GM19463 (cell line): Measurements from ENCODE around the gene ANXA11.

ENCODE experiments used
- ATAC-seq: cut with Tn5 transposase; IDR thresholded peaks from one replicate; pipeline ENCODE4 v1.9.1; 2021; ENCODE audit warnings: mild to moderate bottlenecking, moderate library complexity; ENCODE audit not compliant: unreplicated experiment

The ANXA11 gene

GRCh38 chr10:80167471-80168161 is 37.7 kb downstream of the ANXA11 start:
- ATAC-seq, result no peak

GRCh38 chr10:80166581-80167470 is 38.5 kb downstream of the ANXA11 start:
- ATAC-seq, result no peak

- ATAC-seq, result no peak
Measured at GRCh38 chr10:80165173-80165572, 40.2 kb downstream of the ANXA11 start.

GRCh38 chr10:80164596-80164995 is 40.7 kb downstream of the ANXA11 start:
- no peak for ATAC-seq

GRCh38 chr10:80163741-80164341 is 41.5 kb downstream of the ANXA11 start:
- ATAC-seq, result no peak

GRCh38 chr10:80161321-80162083 is 43.8 kb downstream of the ANXA11 start:
- no peak for ATAC-seq

- no peak for ATAC-seq
Measured at GRCh38 chr10:80160361-80161320, 44.7 kb downstream of the ANXA11 start.

GRCh38 chr10:80159166-80159873 is 46.0 kb downstream of the ANXA11 start:
- ATAC-seq, result no peak

GRCh38 chr10:80158598-80159127 is 46.7 kb downstream of the ANXA11 start:
- ATAC-seq, result no peak

- no peak for ATAC-seq
Measured at GRCh38 chr10:80158126-80158525, 47.2 kb downstream of the ANXA11 start.

- no peak for ATAC-seq
Measured at GRCh38 chr10:80157561-80157960, 47.8 kb downstream of the ANXA11 start.

GRCh38 chr10:80156216-80156615 is 49.1 kb downstream of the ANXA11 start:
- ATAC-seq, result no peak

- ATAC-seq, result no peak
Measured at GRCh38 chr10:80155696-80156215, 49.6 kb downstream of the ANXA11 start.

GRCh38 chr10:80154978-80155695 is 50.2 kb downstream of the ANXA11 start:
- no peak for ATAC-seq

- no peak for ATAC-seq
Measured at GRCh38 chr10:80154626-80154977, 50.7 kb downstream of the ANXA11 start.

GRCh38 chr10:80153460-80153859 is 51.9 kb downstream of the ANXA11 start:
- no peak for ATAC-seq

- ATAC-seq, result no peak
Measured at GRCh38 chr10:80152820-80153219, 52.5 kb downstream of the ANXA11 start.

- no peak for ATAC-seq
Measured at GRCh38 chr10:80150172-80150571, 55.2 kb downstream of the ANXA11 start.
